ENCODE data around the gene MSI2. TPM values are rescaled to one million over a fixed set of nuclear protein-coding genes. Genes with fewer than 3 reads are reported as not detected.

Gene MSI2
- total RNA-seq, 2 donors from 2014 or later = 30.1 to 41.1 TPM

- TF ChIP-seq, protein P1, sequence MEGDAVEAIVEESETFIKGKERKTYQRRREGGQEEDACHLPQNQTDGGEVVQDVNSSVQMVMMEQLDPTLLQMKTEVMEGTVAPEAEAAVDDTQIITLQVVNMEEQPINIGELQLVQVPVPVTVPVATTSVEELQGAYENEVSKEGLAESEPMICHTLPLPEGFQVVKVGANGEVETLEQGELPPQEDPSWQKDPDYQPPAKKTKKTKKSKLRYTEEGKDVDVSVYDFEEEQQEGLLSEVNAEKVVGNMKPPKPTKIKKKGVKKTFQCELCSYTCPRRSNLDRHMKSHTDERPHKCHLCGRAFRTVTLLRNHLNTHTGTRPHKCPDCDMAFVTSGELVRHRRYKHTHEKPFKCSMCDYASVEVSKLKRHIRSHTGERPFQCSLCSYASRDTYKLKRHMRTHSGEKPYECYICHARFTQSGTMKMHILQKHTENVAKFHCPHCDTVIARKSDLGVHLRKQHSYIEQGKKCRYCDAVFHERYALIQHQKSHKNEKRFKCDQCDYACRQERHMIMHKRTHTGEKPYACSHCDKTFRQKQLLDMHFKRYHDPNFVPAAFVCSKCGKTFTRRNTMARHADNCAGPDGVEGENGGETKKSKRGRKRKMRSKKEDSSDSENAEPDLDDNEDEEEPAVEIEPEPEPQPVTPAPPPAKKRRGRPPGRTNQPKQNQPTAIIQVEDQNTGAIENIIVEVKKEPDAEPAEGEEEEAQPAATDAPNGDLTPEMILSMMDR (IDR thresholded peaks at IDR 0.05) = no peak
- H3K27me3 ChIP-seq = no peaks in the 10 kb centered on the region
Measured at GRCh38 chr17:57375770-57376225, 119.5 kb downstream of the MSI2 start.

GRCh38 chr17:57377094-57377493, 120.8 kb downstream of the MSI2 start:
- no peak for DNase-seq (ENCODE audit: low spot score)
- peaks cover 0 to 10% of the 10 kb centered on the region in 2 donors for H3K9me3 ChIP-seq
- H3K27ac ChIP-seq = no peak overlapping the region
- no peak overlapping the region for H3K4me3 ChIP-seq
- no peaks in the 10 kb centered on the region for H3K36me3 ChIP-seq
- TF ChIP-seq, protein P1 (IDR thresholded peaks at IDR 0.05) = no peak
- peaks cover 0 to 35% of the 10 kb centered on the region in 2 donors for H3K4me1 ChIP-seq
- no peaks in the 10 kb centered on the region for H3K27me3 ChIP-seq

More at GRCh38 chr17:57375770-57376225, 119.5 kb downstream of the MSI2 start:
- Histone ChIP-seq H3K4me3 (no peak overlapping the region), H3K36me3 (no peaks in the 10 kb centered on the region), H3K9me3 (peaks cover 0 to 10% of the 10 kb centered on the region in 2 donors), H3K4me1 (peaks cover 0 to 33% of the 10 kb centered on the region in 2 donors), H3K27ac (no peak overlapping the region)
- no peak for DNase-seq (ENCODE audit: low spot score)

- Histone ChIP-seq H3K27me3 (no peaks in the 10 kb centered on the region), H3K4me3 (no peak overlapping the region), H3K27ac (peak overlapping the region; percentile 70 to 81), H3K9me3 (peaks cover 0 to 5% of the 10 kb centered on the region in 2 donors), H3K4me1 (peaks cover 0 to 35% of the 10 kb centered on the region in 2 donors), H3K36me3 (no peaks in the 10 kb centered on the region)
- TF ChIP-seq, protein P1 (IDR thresholded peaks at IDR 0.05) = no peak
- DNase-seq (ENCODE audit: low spot score) = no peak
Measured at GRCh38 chr17:57379237-57379894, 123.0 kb downstream of the MSI2 start.

GRCh38 chr17:57379895-57380434, 123.6 kb downstream of the MSI2 start:
- H3K27ac ChIP-seq = peak overlapping the region; percentile 70 to 81
- TF ChIP-seq, protein P1 (IDR thresholded peaks at IDR 0.05) = no peak
- DNase-seq (ENCODE audit: low spot score) = no peak
- peaks cover 0 to 35% of the 10 kb centered on the region in 2 donors for H3K4me1 ChIP-seq
- H3K36me3 ChIP-seq = no peaks in the 10 kb centered on the region
- H3K9me3 ChIP-seq = peaks cover 0 to 5% of the 10 kb centered on the region in 2 donors
- H3K27me3 ChIP-seq = no peaks in the 10 kb centered on the region
- H3K4me3 ChIP-seq = no peak overlapping the region

DNA sequence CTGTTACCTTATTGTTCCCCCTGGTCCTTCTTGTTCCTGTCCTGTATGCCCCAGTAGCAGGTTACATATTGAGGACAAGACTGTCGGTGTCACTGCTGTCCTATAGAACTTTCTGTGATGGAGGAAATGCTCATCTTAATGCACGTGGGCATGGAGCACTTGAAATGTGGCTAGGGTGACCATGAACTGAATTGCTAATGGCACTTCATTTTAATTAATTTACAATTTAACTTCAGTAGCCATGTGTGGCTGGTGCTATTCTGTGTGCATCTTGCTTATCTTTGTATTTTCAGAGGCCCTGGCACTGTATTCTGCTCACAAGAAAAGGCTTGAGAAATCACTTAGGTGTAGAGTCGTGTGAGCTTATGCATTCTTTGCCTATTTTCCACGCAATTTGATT, 125.2 kb downstream of the MSI2 start:
- TF ChIP-seq, protein P1 (IDR thresholded peaks at IDR 0.05) = no peak
- Histone ChIP-seq H3K9me3 (peaks cover 0 to 5% of the 10 kb centered on the region in 2 donors), H3K4me1 (peaks cover 0 to 26% of the 10 kb centered on the region in 2 donors), H3K27ac (no peak overlapping the region), H3K36me3 (no peaks in the 10 kb centered on the region), H3K4me3 (no peak overlapping the region), H3K27me3 (no peaks in the 10 kb centered on the region)
- no peak for DNase-seq (ENCODE audit: low spot score)

Measured in right atrium auricular region (tissue), 2 donors.